NCI-H187 (cell line): ENCODE measurements around the gene C2CD4C.
"Not testable (repeated sequence)": the region's sequence is repeated elsewhere in the genome, so short reads cannot be mapped to it uniquely, and the experiment has no call there.

ENCODE experiments used
- DNase-seq, 2 experiments: peaks; one replicate each; lab custom pipeline; 2025; lab: John Stamatoyannopoulos, UW

Gene C2CD4C

DNA sequence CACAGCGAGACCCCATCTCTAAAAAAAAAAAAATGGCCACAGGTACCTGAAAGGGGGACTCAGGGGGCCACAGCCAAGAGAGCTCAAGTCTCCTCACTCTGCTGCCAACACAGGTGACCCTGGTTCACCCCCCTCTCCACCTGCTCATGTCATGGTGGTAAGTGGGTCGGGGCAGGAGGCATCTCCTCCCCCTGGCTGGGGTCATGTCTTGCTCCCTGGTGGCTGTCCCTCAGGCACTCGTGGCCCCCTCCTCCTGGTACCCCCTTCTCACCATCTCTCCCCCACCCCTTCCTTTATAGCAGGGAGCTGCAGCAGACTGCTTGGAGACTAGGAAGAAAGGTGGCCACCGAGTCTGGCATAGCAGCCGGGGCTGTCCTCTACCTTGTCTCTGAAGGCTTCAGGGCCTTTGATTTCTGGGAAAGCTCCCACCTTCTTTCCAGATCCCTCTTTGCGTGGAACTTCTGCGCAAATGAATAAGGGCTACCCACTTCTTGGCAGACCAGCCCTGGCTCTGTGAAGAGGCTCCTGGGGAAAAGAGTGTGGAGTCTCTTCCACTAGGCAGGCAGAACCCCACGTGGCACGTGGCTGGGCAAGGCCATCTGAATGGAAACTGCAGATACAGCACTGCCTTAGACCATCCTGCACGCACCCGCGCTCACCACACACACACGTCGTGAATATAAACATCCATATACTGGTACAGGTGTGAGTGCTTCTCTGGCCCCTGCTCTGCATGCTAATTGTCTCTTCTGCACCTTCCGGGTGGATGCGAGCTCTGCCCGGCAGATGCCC lies 44.3 kb downstream of the C2CD4C start:
- no peak for DNase-seq

- no peak for DNase-seq
Observed at GRCh38 chr19:362683-363082, 46.3 kb downstream of the C2CD4C start.

GRCh38 chr19:362154-362553 lies 46.8 kb downstream of the C2CD4C start:
- no peak for DNase-seq

GRCh38 chr19:359653-359925 lies 49.4 kb downstream of the C2CD4C start:
- no peak for DNase-seq

GRCh38 chr19:355536-355935 lies 53.4 kb downstream of the C2CD4C start:
- not testable (repeated sequence) for DNase-seq
